ENCODE measurements around the gene BCO1.

The BCO1 gene

DNA sequence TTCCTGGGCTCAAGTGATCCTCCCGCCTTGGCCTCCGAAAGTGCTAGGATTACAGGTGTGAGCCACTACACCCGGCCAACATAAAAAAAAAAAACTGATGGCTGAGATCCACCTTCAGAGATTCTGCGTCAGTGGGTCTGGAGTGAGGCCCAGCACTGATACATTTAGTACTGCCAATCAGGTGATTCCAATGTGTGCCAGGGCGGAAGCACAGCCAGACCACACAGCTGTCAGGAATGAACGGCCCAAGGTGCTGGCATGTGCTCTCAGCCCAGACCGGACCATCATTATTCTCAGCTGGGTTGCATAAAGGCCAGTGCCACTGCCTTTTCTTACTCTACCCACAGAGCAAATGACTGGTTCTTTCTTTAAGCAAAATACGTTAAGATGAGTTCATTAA lies 1.2 kb upstream of the BCO1 start:
- DNase-seq, result no peak

DNA sequence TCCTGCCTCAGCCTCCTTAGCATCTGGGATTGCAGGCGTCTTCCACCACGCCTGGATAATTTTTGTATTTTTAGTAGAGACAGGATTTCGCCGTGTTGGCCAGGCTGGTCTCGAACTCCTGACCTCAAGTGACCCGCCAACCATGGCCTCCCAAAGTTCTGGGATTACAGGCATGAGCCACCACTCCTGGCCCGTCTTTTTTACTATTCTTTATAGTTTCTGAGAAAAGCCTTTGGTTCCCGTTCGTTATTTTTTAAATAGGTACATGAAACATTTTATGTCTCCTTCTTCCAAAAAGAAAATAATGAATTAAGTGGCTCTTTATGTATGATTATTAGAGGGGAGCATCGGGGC lies 570 bp upstream of the BCO1 start:
- DNase-seq, result no peak

DNA sequence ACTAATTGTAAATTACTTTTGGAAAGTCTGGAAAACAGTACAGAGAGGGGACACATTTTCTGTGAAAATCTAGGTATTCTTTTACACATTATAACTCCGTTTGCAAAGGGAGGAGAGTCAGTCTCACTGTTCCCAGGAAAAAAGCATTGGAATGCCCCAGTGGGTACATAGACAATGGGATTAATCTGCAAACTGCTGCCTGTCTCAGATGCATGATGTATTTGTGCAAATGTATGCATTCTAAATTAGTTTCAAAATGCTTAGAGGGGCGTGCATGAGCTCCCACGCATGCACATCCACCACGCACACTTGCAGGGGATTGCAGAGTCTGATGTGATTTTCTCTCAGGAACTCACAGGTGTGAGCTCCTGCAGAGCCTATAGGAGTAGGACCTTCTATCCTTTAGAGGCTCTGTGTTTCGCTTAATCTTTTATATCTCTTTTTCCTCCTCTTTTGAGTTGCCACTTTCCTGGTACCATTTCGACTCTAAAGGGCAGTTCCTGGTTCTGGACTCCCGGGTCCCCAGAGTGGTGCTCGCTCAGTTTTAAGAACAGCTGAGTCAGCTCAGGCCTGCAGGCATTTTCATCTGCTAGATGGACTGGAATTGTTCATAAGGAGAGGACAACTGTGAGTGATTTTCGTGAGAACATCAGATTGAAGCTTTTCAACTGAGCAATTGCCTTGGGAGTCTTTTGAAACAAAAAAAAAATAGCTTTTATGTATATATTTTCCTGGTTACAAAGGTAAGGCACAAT lies 1.1 kb downstream of the BCO1 start:
- no peak for DNase-seq

DNA sequence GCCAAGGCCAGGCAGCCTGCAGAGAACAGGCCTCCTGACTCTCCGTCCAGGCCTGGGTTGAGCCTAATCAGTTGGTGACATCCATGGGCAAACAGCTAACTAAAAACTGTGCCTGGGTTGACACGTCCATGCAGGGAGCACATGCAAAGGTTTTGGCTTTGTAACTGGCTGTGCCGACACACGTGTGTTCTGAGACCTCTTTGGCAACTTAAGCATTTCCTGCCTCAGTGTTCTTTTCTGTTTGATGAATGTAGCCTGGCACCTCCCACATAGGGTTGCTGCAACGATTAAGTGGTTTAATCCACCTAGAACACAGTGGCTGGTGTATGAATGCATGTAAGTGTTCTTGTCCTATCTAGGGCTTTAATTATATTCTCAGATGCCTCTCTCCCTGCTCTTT lies 3.2 kb downstream of the BCO1 start:
- no peak for DNase-seq

DNA sequence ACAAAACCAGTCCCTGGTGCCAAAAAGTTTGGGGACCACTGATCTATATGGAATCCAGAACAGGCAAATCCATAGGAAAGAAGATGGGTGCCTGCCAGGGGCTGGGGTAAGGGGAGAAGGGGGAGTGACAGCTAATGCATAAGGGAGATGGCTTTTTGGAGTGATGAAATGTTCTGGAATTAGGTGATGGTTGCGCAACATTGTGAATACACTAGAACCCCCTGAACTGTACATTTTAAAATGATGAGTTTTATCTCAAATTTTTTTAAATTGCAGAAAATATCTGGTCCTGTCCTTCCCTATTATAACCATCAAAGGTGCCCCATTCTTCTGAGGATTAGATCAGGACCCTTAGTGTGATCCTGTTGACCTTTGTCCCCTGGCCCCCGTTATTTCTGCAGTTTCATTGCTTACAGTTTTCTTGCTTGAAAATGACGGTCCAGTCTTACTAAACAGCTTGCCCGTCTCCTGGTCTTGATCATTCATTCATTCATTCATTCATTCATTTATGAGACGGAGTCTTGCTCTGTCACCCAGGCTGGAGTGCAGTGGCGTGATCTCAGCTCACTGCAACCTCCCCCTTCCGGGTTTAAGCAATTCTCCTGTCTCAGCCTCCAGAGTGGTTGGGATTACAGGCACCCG lies 4.6 kb downstream of the BCO1 start:
- no peak for DNase-seq

DNA sequence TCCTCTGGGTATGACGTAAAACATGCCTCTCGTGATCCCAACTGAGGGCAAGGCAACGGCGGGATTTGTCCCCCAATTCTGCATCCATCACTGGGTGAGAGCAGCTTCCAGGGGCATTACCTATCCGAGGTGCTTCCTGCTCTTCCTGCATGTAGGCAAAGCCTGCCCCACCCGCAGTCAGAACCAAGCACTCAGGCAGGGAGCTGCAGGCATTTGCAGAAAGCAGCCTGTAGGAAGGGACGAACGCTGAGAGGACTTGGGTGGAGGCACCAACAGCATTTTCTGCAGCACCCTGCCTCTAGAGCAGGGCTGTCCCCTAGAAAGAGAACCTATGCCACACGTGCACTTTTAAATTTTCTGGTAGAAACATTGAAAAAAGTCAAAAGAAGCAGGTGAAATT lies 5.5 kb downstream of the BCO1 start:
- DNase-seq, result no peak

DNA sequence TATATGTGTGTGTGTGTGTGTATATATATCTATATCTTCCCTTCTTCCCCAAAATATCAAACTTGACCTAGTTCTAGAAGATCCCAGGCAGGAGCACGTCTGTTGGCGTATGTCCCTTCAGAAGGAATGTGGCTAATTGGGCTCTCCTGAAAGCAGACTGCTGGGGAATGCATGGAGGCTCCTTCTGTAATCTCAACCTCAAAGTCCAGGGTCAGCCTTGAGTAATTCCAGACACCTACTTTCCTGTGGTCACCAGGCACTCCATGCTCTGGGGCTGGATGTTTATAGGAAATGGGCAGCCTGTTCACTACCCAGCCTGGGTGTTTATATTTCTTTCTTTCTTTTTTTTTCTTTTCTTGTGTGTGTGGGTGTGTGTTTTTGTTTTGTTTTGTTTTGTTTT lies 13.4 kb downstream of the BCO1 start:
- no peak for DNase-seq

DNA sequence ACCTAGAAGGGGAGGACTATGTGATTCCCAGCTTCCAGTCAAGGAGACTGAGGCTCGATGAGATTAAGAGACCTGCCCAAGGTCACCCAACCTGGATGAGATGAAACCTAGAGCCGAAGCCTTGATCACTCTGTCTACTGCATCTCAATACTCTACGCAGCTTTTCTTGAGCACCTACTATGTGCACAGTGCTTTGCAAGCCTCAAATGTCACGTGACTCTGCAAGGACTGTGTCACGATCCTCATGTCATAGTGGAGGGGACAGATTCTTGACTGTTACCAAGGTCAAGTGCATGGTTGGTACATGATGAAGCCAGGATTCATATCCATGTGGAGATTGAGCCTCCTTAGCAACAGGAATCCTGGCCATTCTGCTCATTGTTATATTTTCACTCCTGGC lies 14.7 kb downstream of the BCO1 start:
- DNase-seq, result no peak

DNA sequence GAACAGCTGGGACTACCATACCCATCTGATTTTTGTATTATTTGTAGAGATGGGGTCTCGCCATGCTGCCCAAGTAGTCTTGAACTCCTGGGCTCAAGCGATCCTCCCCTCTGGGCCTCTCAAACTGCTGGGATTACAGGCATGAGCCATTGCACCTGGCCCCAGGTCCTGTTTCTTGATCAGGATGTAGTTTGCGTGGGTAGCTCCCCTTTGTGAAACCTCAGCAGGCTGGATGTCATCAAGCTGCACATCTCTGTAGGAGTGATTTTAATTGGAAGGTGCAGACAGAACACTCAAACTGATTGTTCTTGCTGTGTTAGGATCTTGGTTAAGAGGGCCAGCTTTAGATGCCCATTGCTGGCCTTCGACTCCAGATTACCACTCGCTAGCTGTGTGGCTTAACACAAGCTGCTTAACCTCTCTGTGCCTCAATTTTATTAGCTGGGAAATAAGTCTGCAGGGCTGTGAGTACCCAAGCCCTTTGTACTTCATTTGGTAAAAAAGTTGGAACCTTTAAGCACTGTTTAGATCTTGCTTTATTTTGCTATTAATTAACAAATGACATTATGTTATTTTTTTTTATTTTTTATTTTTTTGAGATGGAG lies 16.5 kb downstream of the BCO1 start:
- DNase-seq, result no peak

DNA sequence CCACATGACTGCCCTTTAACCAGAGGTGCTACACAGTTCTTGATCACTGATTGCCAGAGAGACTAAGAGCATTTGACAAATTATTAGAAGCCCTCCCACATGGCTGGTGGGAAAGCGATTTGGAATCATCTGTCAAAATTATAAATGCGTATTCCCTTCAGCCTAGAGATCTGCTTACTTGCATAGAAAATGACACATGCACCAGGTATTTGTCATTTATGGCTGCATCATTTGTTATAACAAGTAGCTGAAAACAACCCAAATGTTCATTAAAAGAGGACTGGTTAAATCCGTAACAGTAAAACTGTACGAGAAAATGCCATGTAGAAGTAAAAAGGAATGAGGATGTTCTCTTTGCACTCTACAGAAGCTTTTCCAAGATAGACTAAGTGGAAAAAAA lies 21.4 kb downstream of the BCO1 start:
- no peak for DNase-seq

DNA sequence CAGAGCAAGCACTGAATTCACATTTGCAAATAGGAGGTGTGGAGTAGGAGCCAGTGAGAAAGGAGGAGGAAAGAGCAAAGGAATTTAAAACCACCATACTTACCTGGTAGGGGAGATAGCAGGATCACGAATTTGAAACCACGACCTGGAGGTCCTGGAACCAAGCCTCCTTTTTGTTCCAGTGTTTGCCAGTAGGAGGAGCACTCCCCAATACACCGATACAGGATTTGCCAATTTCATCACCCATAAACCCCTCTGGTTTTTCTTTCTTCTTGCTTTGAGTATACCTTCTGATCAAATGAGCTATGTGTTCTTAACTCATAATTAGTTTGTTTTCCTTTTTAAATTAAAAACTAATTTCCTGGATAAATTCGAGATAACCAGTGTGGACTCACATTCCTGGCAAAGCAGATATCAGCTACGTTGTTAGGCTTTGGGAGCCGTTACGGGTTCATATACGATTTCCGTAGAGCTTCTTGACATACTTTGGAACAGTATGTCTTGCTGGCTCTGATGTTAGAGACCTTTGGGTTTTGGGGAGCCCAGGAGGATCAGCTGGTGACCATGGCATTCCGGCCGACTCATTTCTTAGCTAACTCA lies 22.7 kb downstream of the BCO1 start:
- DNase-seq, result no peak

DNA sequence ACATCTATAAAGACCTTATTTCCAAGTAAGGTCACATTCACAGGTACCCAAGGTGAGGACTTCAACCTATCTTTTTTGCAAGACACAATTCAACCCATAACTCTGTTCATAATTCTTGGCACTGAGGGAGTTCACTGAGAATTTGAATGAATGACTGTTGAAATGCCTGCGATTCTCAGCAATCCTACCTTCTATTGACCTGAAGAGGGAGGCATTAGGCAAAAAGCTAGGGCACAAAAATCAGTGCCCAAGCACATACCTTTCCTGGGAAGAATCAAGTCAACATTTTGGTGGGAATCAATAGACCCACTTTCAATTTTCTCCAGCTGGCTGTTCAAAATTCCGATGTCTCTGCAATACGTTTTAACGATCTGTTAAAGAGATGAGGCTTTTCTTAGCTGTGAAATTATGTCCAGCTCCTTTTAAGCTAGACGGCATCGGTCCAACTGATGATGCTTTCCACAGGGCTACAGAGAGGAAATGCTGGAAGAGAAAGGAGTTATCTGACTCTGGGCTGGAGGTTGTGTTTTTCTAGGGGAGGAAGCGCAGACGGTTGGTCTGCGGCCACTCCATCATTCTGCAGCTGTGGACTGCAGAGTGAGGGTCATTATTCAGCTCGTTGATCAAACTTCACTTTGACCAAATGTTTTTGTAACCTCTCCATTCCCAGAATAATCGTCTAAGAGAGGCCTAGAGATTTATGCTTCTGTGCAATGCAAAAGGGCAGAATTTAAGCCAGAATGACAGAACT lies 25.2 kb downstream of the BCO1 start:
- DNase-seq, result no peak

DNA sequence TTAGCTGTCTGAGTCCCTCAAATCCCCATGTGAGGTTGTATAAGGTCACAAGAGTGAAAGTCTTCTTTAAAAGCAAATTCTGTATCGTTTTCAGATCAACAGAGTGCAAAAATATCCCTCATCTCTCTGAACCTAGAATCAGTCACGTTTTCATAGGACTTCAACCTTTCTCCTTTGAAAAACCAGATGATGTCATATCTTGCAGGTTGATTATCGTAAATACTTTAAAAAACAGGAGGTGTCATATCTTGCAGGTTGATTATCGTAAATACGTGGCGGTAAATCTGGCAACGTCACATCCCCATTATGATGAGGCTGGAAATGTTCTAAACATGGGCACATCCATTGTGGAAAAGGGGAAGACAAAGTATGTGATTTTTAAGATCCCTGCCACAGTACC lies 25.9 kb downstream of the BCO1 start:
- no peak for DNase-seq

DNA sequence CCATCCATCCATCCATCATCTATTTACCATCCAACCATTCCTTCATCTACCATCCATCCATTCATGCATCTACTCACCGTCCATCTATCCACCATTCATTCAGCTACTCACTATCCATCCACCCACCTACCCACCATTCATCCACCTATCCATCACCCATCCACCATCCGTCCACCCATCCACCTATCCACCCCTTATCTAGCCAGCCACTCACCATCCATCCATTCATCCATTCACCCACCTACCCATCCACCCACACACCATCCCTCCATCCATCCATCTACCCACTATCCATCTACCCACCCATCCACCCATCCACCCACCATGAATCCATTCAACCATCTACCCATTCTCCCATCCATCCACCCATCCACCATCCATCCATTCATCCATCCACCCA lies 26.6 kb downstream of the BCO1 start:
- DNase-seq, result no peak

DNA sequence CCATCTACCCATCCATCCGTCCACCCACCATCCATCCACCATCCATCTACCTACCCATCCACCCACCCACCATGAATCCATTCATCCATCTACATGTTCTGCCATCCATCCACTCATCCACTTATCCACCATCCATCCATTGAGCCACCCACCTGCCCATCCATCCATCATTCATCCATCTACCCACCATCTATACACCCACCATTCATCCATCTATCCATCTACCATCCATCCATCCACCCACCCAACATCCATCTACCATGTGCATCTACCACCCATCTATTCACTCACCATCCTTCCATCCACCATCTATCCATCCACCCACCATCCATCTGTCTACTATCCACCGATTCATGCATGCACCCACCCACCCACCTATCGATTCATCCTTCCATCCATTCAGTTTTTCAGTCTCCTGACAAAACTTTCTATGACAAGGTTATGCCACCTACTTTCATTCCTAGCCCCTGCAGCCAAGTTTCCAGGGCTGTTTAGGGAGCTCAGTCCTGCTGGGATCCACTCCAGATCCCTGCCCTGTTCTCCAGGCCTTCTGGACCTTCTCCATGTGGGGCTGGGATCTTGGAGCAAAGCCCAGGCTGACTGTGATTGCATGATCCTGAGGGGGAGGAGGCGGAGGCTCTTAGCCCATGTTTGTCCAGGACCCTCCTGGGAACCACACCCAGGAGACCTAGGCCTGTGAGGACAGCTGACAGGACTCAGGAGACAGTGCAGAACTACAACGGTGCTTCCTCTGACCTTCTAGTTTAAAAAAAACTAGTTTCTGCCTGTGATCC lies 27.4 kb downstream of the BCO1 start:
- DNase-seq, result no peak

DNA sequence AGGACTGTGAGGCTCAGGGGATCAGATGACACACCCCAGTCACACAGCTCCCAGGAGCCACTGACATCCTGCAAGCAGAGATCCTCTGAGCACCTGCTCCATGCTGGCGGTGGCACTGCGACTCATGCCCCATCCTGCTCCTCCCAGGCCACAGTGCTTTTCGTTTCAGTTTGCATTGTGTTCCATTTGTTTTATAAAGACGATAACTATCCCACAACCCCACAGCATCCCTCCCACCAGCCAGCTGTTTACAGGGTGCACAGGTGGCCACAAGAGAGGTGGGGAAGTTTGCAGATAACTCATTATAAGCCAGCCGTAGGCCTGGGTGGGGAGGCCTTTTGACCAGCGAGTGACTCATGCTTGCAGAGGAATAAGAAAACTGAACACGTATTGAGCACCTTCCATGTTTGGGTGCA lies 28.2 kb downstream of the BCO1 start:
- no peak for DNase-seq

DNA sequence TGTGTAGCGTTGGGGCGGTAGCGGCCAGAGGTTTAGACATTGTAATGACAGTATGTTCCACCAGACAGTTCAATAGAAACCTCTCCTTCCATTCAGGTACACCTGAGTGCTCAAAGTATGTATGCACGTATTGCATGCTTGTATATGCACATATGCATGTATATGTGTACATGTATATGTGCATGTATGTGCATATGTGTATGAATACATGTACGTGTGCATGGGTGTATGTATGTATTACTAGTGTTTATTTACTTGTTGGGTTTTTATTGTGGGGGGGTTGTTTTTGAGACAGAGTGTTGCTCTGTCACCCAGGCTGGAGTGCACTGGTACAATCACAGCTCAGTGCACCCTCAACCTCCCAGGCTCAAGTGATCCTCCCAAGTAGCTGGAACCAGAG lies 30.0 kb downstream of the BCO1 start:
- DNase-seq, result no peak

DNA sequence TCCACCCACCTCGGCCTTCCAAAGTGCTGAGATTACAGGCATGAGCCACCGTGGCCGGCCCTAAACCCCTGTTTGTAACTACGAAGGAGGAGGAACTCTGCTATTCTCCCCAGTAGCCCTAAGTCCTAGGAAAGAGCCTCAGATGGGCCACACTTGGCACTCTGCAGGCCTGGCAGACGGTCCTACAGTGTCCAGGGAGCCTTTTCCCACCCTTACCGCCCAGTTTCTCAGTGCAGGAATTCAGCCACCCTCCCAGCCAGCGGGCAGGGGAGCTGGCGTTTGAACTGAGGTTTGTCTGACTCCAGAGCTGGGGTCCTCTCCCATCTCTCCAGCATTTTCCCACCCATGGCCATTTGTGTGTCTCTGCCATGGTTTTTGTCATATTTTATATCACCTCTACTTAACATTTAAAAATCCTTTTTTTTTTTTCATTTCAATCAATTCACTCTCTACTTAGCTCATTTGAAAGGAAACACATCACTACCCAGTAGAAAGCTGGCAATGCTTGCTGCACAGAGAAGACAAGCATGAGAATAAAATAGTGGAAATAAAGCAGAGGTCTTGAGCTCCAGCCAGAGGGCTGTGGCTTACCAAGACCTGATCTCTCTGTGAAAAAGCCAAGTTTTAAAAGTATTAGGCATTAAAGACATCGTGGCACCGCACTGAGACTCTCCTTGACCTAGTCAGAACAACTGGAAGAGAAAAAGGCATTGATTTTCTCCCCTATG lies 34.9 kb downstream of the BCO1 start:
- DNase-seq, result no peak

DNA sequence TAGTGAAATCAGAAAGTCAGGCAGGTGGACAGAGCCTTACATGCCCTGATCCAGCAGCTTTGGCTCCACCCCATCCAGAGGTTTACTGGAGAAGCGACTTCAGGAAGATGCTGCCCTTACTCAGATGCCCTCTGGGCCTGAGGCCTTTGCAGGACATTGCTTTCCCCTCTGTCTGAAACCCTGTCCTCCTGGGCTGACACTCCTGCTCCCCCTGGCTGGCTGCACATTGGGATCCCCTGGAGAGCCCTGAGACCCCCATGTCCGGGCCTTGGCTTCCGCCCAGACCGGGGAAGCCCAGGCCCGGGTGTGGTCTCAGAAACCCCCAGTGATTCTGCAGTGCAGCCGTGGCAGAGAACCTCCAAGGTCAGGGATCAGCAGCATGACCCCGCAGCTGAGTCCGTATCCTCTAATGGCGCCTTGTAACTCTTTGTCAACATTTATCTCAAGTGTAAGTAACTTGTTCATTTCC lies 36.6 kb downstream of the BCO1 start:
- DNase-seq, result no peak

DNA sequence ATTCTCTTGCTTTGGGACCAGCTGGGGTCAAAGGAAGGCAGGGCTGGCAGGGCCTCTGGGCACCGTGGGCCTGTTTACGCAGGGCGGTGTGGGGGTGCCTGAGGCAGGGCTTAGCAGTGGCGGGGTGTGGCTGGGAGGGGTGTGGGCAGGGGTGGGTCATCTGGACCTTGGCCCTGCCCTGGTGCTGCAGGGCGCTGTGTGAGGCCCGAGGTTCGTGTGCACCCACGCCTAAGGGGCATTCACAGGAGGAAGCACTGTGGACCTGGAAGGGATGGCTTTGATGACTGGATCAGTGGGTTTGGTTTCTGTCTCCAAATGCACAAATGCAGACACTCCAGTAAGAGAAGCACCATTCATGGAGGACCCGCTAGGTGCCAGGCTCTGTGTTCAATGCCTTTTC lies 37.3 kb downstream of the BCO1 start:
- no peak for DNase-seq

DNA sequence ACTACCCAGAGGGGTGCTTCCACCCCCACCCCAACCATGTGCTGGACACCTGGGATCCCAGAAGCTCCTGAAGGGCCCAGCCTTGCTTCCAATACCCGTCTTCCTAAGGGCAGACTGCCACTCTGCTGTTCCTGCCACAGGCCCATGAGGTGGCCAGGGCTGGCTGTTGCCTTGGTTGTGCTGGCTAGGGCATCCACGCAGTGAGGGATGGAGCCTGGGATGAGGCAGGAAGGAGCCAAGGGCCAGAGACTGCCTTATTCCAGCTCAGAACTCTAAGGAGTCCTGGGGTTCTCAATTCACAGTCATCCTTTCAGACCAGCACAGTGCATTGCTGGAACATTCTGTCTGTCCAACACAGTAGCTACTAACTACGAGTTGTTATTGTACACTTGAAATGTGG lies 37.8 kb downstream of the BCO1 start:
- no peak for DNase-seq

DNA sequence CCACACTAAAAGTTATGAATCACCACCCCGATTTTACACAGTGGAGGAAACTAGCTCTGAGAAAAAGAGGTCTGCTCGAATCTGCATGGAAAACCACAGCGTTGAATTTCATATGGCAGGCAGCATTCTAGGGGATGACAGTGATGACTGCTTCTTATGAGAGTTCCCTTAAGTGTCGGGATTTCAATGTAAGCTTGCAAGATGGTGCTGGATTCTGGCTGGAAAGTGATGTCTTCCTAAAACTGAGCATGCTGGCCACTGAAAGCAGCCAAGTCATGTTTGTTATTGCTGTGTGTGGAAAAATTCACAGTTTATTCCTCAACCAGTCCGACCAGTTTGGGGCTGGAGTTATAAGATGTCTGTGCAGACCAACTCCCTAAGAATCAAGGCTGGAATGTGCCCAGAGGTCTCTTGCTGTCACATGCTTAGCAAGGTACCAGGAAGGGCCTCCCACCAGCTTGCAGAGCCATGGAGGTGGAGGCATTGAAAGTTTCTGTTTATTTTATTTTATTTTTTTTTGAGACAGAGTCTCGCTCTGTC lies 39.1 kb downstream of the BCO1 start:
- no peak for DNase-seq

Data from KG1 (cell line).